Suprapubic skin (tissue), 4 donors: ENCODE data around the gene TFDP1. TPM values are rescaled to one million over a fixed set of nuclear protein-coding genes. Genes with fewer than 3 reads are reported as not detected.

Experiments used
- DNase-seq, 2 donors: peaks; one replicate each; pipeline ENCODE4 v3.0.0-alpha.2; 2019; ENCODE audit warnings: low spot score in 2 of 2
- H3K27ac ChIP-seq: fragments of 200-600 bp; sonication (generic); one replicate; pipeline ENCODE4 v1.5.1; 2019
- H3K27me3 ChIP-seq: fragments of 200-600 bp; sonication (generic); one replicate; pipeline ENCODE4 v1.5.1; 2019
- H3K36me3 ChIP-seq: fragments of 200-600 bp; sonication (generic); one replicate; pipeline ENCODE4 v1.5.1; 2019
- H3K4me1 ChIP-seq: fragments of 200-600 bp; sonication (generic); one replicate; pipeline ENCODE4 v1.5.1; 2019
- H3K4me3 ChIP-seq: fragments of 200-600 bp; sonication (generic); one replicate; pipeline ENCODE4 v1.5.1; 2019; ENCODE audit warnings: mild to moderate bottlenecking
- H3K9me3 ChIP-seq: fragments of 200-600 bp; sonication (generic); one replicate; pipeline ENCODE4 v1.5.1; 2019
- EP300 ChIP-seq: sonication (generic); formaldehyde crosslinking; IDR thresholded peaks from one replicate; pipeline ENCODE4 v1.6.1; 2017; ENCODE audit warnings: antibody characterized with exemption
- POLR2A ChIP-seq, 2 donors: fragments of 450-650 bp; IDR thresholded peaks; one replicate each; pipeline ENCODE4 v1.6.1; 2017; ENCODE audit warnings: antibody characterized with exemption in 2 of 2, mild to moderate bottlenecking in 2 of 2, moderate library complexity in 2 of 2
- POLR2AphosphoS5 ChIP-seq, 3 donors: sonication (generic); formaldehyde crosslinking; IDR thresholded peaks; one replicate each; pipeline ENCODE4 v1.6.1; 2017; ENCODE audit warnings: antibody characterized with exemption in 3 of 3
- WGBS: methylation state at CpG from one replicate; pipeline ENCODE4 v1.1.5; 2018; 5-methylcytosine and 5-hydroxymethylcytosine counted together
- total RNA-seq, 4 donors: library from RNA; depleted of rRNA; stranded (reverse); fragments of >200 nt; gene quantifications; one replicate each; pipeline ENCODE4 v1.1.0, GENCODE V29; 2016
- TF ChIP-seq, protein P1 (sequence below), 2 donors: fragments of 200-600 bp in 1 of 2; fragments of 450-650 bp in 1 of 2; sonication (generic) in 1 of 2; IDR thresholded peaks; one replicate each; pipeline ENCODE4 v1.5.1; 2016 to 2019; ENCODE audit warnings: antibody characterized with exemption in 2 of 2, mild to moderate bottlenecking in 1 of 2, moderate library complexity in 1 of 2

Gene TFDP1
- total RNA-seq, 4 donors from 2014 or later: 47.5 to 63.3 (median 52.0) TPM

DNA sequence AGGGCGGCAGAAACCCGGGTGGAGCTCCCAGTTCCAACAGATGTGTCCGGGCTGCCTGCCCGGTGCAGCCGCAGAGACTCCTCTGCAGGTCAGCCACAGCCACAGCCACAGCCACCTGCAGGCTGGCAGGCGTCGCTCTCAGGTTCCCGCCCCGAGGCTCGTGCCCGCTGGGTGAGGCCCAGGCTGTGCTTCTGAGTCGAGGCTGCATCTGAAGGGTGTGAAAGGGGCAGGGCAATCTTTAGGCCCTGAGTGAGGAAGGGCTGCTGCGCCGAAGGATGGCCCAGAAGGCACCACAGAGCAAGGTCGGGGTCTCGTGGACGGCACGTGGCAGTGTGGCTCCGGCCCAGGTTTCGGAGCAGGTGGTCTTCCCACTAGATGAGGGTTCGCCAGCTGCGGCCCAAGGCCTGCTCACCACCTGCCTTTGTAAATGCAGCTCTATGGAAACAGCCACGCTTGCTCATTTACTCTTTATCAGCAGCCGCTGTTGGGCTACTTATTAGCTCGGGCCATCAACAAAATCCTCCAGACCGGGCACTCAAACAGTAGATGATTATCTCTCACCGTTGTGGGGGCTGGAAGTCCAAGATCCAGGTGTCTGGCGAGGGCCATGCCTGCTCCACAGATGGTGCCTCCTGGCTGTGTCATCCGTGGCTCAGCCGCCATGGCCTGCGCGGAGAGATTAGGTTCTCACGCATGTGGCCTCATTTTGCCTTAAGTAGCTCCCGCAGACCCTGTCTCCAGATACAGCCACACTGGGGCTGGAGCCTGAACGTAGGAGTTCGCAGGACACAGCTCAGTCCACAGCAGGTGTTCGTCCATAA is 40.3 kb upstream of the TFDP1 start:
- TF ChIP-seq POLR2A (IDR thresholded peaks at IDR 0.05) (no peak), POLR2AphosphoS5 (IDR thresholded peaks at IDR 0.05) (no peak), EP300 (no peak)
- TF ChIP-seq, protein P1, sequence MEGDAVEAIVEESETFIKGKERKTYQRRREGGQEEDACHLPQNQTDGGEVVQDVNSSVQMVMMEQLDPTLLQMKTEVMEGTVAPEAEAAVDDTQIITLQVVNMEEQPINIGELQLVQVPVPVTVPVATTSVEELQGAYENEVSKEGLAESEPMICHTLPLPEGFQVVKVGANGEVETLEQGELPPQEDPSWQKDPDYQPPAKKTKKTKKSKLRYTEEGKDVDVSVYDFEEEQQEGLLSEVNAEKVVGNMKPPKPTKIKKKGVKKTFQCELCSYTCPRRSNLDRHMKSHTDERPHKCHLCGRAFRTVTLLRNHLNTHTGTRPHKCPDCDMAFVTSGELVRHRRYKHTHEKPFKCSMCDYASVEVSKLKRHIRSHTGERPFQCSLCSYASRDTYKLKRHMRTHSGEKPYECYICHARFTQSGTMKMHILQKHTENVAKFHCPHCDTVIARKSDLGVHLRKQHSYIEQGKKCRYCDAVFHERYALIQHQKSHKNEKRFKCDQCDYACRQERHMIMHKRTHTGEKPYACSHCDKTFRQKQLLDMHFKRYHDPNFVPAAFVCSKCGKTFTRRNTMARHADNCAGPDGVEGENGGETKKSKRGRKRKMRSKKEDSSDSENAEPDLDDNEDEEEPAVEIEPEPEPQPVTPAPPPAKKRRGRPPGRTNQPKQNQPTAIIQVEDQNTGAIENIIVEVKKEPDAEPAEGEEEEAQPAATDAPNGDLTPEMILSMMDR (IDR thresholded peaks at IDR 0.05): no peak
- no peak overlapping the region for H3K4me3 ChIP-seq
- peak in 1 of 2 donors; percentile 74 for DNase-seq
- H3K27ac ChIP-seq: no peak overlapping the region
- WGBS: 83% methylated on average over 32 of the region's 37 CpGs
- peaks cover 23% of the 10 kb centered on the region for H3K4me1 ChIP-seq
- peaks cover 36% of the 10 kb centered on the region for H3K36me3 ChIP-seq
- no peaks in the 10 kb centered on the region for H3K27me3 ChIP-seq
- no peaks in the 10 kb centered on the region for H3K9me3 ChIP-seq

DNA sequence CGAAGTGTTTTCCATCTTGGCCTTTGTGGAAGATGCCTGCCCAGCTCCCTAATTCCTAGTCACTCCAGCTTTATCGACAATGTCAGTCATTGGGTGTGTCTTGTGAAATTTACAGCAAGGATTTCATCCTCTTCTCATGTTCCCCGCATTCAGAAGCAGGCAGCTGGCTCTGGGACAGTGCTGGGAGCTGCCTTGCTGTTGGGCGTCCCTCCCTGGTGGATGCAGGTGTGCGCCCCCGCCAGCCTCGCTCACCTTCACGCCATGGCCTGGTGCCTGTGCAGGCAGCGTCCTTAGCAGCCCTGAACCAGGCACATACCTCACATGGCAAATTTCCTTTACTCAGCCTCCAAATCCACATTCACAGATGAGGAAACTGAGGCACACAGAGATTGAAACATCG is 39.7 kb upstream of the TFDP1 start:
- WGBS: 87% methylated on average over 9 of the region's 10 CpGs
- peaks cover 23% of the 10 kb centered on the region for H3K4me1 ChIP-seq
- TF ChIP-seq EP300: no peak
- no peak for TF ChIP-seq POLR2AphosphoS5 (IDR thresholded peaks at IDR 0.05)
- TF ChIP-seq, protein P1 (IDR thresholded peaks at IDR 0.05): no peak
- no peak for TF ChIP-seq POLR2A (IDR thresholded peaks at IDR 0.05)
- peaks cover 31% of the 10 kb centered on the region for H3K36me3 ChIP-seq
- no peak overlapping the region for H3K4me3 ChIP-seq
- DNase-seq: peak in 1 of 2 donors; percentile 75
- no peak overlapping the region for H3K27ac ChIP-seq
- H3K9me3 ChIP-seq: no peaks in the 10 kb centered on the region
- no peaks in the 10 kb centered on the region for H3K27me3 ChIP-seq

DNA sequence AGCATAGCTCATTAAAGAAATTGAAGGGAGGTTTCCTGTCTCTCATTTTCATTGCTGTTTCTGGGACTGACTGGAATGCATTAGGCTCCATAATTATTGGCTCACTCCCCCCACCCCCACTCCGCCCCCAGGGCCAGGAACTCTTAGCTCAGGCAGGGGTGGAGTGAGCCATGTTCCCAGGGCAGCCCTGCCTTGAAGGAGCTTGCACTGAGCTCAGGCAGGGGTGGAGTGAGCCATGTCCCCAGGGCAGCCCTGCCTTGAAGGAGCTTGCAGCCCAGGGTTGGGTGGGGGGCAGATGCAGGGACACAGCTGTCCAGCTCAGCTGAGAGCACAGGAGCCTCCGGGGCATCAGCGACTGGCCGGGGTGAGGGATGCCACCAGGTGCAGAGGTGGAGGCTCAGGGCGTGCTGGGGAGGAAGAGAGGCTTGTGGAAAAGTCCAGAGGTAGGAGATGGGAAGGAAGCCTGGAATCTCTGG is 39.1 kb upstream of the TFDP1 start:
- no peaks in the 10 kb centered on the region for H3K27me3 ChIP-seq
- peaks cover 23% of the 10 kb centered on the region for H3K4me1 ChIP-seq
- TF ChIP-seq POLR2AphosphoS5 (IDR thresholded peaks at IDR 0.05): no peak
- TF ChIP-seq POLR2A (IDR thresholded peaks at IDR 0.05): no peak
- TF ChIP-seq EP300: no peak
- TF ChIP-seq, protein P1 (IDR thresholded peaks at IDR 0.05): no peak
- 46% methylated on average over 5 of the region's 5 CpGs for WGBS
- H3K9me3 ChIP-seq: no peaks in the 10 kb centered on the region
- peak in 1 of 2 donors; percentile 69 for DNase-seq
- peaks cover 28% of the 10 kb centered on the region for H3K36me3 ChIP-seq
- peak overlapping the region; percentile 2 for H3K4me3 ChIP-seq
- no peak overlapping the region for H3K27ac ChIP-seq

DNA sequence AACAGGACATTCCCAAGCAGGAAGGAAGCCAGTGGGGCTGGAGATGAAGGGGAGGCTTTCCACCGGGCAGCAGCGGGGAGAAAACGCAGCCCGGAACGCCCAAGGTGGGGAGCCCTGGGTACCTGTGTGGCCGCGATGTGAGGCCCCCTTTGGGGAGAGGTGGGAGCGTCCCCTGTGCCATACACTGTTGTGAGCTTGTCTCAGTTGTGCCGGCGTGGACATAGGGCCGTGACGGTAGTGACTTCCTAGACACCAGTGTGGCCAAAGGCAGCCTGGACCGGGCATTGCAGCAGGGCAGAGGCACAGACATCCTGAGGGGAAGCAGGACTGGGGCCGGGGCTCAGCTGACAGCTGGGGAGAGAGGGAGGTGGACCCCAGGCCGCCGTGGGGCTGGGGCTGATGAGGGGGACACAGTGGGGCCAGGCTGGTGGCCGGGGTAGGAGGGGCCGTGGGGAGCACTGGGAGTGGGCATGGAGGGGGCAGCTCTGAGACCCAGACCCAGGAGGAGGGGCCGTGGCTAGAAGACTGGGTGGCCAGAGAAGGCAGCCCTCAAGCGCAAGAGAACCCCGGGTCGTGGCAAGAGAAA is 38.5 kb upstream of the TFDP1 start:
- H3K4me3 ChIP-seq: peak overlapping the region; percentile 2
- H3K9me3 ChIP-seq: no peaks in the 10 kb centered on the region
- TF ChIP-seq, protein P1 (IDR thresholded peaks at IDR 0.05): no peak
- no peak for TF ChIP-seq POLR2A (IDR thresholded peaks at IDR 0.05)
- TF ChIP-seq EP300: no peak
- TF ChIP-seq POLR2AphosphoS5 (IDR thresholded peaks at IDR 0.05): no peak
- H3K36me3 ChIP-seq: peaks cover 29% of the 10 kb centered on the region
- H3K4me1 ChIP-seq: peaks cover 23% of the 10 kb centered on the region
- DNase-seq: peak in 1 of 2 donors; percentile 78
- H3K27ac ChIP-seq: peak overlapping the region; percentile 53
- WGBS: 82% methylated on average over 17 of the region's 22 CpGs
- H3K27me3 ChIP-seq: no peaks in the 10 kb centered on the region
